IgD-negative memory B cell (primary cell): ENCODE data around the gene ATP6V0D1. TPM values are rescaled to one million over a fixed set of nuclear protein-coding genes. Genes with fewer than 3 reads are reported as not detected.

ENCODE experiments used
- H3K27ac Mint-ChIP-seq, 3 donors: one replicate each; pipeline ENCODE4 v1.8.0; 2020 to 2022; ENCODE audit warnings: mild to moderate bottlenecking in 3 of 3, mixed read lengths in 3 of 3, moderate library complexity in 1 of 3
- H3K27me3 Mint-ChIP-seq: one replicate; pipeline ENCODE4 v1.8.0; 2021; ENCODE audit warnings: mixed read lengths
- H3K36me3 Mint-ChIP-seq: one replicate; pipeline ENCODE4 v1.8.0; 2020; ENCODE audit warnings: mild to moderate bottlenecking, mixed read lengths
- H3K4me1 Mint-ChIP-seq, 3 donors: one replicate each; pipeline ENCODE4 v1.8.0; 2020 to 2022; ENCODE audit warnings: mixed read lengths in 3 of 3, mild to moderate bottlenecking in 1 of 3
- H3K4me3 Mint-ChIP-seq, 4 donors: one replicate each; pipeline ENCODE4 v1.8.0; 2020 to 2022; ENCODE audit warnings: mild to moderate bottlenecking in 4 of 4, mixed read lengths in 4 of 4, moderate library complexity in 3 of 4
- H3K9me3 Mint-ChIP-seq, 3 donors: one replicate each; pipeline ENCODE4 v1.8.0; 2020 to 2021; ENCODE audit warnings: mixed read lengths in 3 of 3, mild to moderate bottlenecking in 1 of 3
- polyA plus RNA-seq: library from polyadenylated mRNA; unstranded; fragments of 300-500 nt; fragmentation: Illumina TruSeq; gene quantifications from one replicate; pipeline ENCODE4 v1.2.3, GENCODE V29; 2021

The ATP6V0D1 gene
- polyA plus RNA-seq, 1 donor from 2014 or later, result 160 TPM

- Mint-ChIP-seq H3K27me3 (no peaks in the 10 kb centered on the region), H3K4me1 (peaks cover 0 to 6% (median 1%) of the 10 kb centered on the region in 3 donors), H3K36me3 (peaks cover 6% of the 10 kb centered on the region), H3K9me3 (no peaks in the 10 kb centered on the region), H3K27ac (no peak overlapping the region), H3K4me3 (no peak overlapping the region)
These were observed 32.4 kb downstream of the ATP6V0D1 start for GRCh38 chr16:67448580-67448979.

DNA sequence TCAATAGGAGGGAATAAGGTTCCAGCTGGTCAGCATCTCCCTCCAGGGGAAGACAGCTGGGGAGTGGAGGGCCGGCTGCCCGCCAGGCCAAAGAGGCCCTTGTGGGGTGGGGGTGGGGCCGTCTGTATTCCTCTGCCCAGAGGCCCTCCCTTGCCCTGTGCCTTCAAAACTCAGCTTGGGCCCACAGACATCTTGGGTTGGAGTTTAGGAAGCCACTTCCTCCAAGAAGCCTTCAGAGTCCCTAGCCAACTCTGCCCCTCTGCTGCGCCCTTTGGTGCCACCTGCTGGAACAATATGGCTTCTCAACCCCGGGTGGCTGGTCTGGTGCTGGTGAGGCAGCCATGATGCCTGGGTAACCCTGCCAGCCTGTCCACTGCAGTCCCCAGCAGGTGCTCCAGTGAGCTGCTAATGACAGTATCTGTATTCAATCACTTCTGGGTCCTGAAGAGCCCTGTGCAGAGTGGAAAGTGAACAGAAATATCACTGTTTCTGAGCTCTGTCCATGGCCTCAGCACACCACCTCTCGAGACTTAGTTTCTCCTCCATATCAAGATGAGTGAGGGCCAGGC lies 33.4 kb downstream of the ATP6V0D1 start:
- H3K4me3 Mint-ChIP-seq, result no peak overlapping the region
- peak overlapping the region in 1 of 3 donors; percentile 64 for H3K27ac Mint-ChIP-seq
- peaks cover 0 to 2% (median 0%) of the 10 kb centered on the region in 3 donors for H3K4me1 Mint-ChIP-seq
- H3K36me3 Mint-ChIP-seq, result peaks cover 6% of the 10 kb centered on the region
- H3K27me3 Mint-ChIP-seq, result no peaks in the 10 kb centered on the region
- no peaks in the 10 kb centered on the region for H3K9me3 Mint-ChIP-seq

- H3K9me3 Mint-ChIP-seq, result no peaks in the 10 kb centered on the region
- H3K4me3 Mint-ChIP-seq, result no peak overlapping the region
- H3K27ac Mint-ChIP-seq, result no peak overlapping the region
- no peaks in the 10 kb centered on the region for H3K27me3 Mint-ChIP-seq
- H3K36me3 Mint-ChIP-seq, result peaks cover 6% of the 10 kb centered on the region
- peaks cover 0 to 2% (median 0%) of the 10 kb centered on the region in 3 donors for H3K4me1 Mint-ChIP-seq
These were observed 33.9 kb downstream of the ATP6V0D1 start for GRCh38 chr16:67446968-67447507.

GRCh38 chr16:67445913-67446907 lies 34.7 kb downstream of the ATP6V0D1 start:
- Mint-ChIP-seq H3K36me3 (peaks cover 4% of the 10 kb centered on the region), H3K27ac (peak overlapping the region in 1 of 3 donors; percentile 39), H3K4me3 (no peak overlapping the region), H3K9me3 (no peaks in the 10 kb centered on the region), H3K4me1 (peaks cover 0 to 2% (median 0%) of the 10 kb centered on the region in 3 donors), H3K27me3 (no peaks in the 10 kb centered on the region)

- H3K4me3 Mint-ChIP-seq, result no peak overlapping the region
- peaks cover 3% of the 10 kb centered on the region for H3K36me3 Mint-ChIP-seq
- H3K27ac Mint-ChIP-seq, result peak overlapping the region in 2 of 3 donors; percentile 12 to 39
- no peaks in the 10 kb centered on the region for H3K9me3 Mint-ChIP-seq
- H3K4me1 Mint-ChIP-seq, result peaks cover 0 to 2% (median 0%) of the 10 kb centered on the region in 3 donors
- no peaks in the 10 kb centered on the region for H3K27me3 Mint-ChIP-seq
These were observed 35.5 kb downstream of the ATP6V0D1 start for GRCh38 chr16:67445441-67445912.

GRCh38 chr16:67445126-67445426 lies 35.9 kb downstream of the ATP6V0D1 start:
- peak overlapping the region in 1 of 3 donors; percentile 12 for H3K27ac Mint-ChIP-seq
- H3K4me1 Mint-ChIP-seq, result no peaks in the 10 kb centered on the region
- H3K9me3 Mint-ChIP-seq, result no peaks in the 10 kb centered on the region
- peaks cover 3% of the 10 kb centered on the region for H3K36me3 Mint-ChIP-seq
- no peak overlapping the region for H3K4me3 Mint-ChIP-seq
- H3K27me3 Mint-ChIP-seq, result no peaks in the 10 kb centered on the region

DNA sequence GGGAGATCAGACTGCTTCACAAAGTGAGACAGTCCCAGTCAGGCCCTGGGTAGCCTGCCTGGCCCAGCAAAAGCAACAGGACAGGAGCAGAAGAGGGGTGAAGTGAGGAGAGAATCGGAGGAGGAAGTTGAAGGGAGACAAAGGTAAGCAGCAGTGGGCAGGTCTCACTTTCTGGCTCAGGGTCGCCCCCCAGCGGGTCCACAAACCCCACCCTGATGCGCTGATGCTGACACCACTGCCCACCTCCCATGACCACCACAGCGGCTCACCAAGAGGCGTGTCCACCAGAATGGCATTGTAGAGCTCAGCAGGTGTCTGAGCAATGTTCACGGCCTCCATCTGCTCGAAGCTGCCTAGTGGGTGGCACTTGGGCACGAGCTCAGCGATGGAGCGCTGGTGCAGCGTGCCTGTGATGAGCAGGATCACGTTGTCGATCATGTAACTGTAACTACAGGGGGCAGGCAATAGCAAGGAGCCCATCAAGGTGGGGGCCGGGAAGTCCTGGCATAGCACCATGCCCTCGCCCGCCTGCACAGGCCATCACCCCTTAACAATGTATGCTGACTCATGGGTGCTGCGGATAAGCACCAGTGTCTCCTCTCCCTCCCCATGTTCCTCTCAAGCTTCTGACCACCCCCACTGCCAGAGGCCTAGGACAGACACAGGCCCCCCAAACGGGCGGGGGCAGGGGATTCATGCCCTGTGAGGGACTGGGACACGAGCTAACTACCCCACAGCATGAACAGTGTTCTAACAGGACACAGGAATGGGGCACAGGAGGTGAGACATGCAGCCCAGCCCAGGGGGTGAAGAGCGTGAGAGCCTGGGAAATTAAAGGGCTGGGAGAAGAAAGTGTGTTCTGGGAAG lies 36.5 kb downstream of the ATP6V0D1 start:
- Mint-ChIP-seq H3K9me3 (no peaks in the 10 kb centered on the region), H3K4me1 (no peaks in the 10 kb centered on the region), H3K27ac (no peak overlapping the region), H3K4me3 (no peak overlapping the region), H3K36me3 (peaks cover 3% of the 10 kb centered on the region), H3K27me3 (no peaks in the 10 kb centered on the region)

GRCh38 chr16:67443265-67443664 lies 37.7 kb downstream of the ATP6V0D1 start:
- no peaks in the 10 kb centered on the region for H3K27me3 Mint-ChIP-seq
- H3K4me3 Mint-ChIP-seq, result no peak overlapping the region
- no peaks in the 10 kb centered on the region for H3K9me3 Mint-ChIP-seq
- H3K27ac Mint-ChIP-seq, result peak overlapping the region in 1 of 3 donors; percentile 85
- peaks cover 1% of the 10 kb centered on the region for H3K36me3 Mint-ChIP-seq
- H3K4me1 Mint-ChIP-seq, result peaks cover 0 to 3% (median 2%) of the 10 kb centered on the region in 3 donors

GRCh38 chr16:67442581-67443255 lies 38.2 kb downstream of the ATP6V0D1 start:
- Mint-ChIP-seq H3K4me1 (peaks cover 0 to 6% (median 2%) of the 10 kb centered on the region in 3 donors), H3K9me3 (no peaks in the 10 kb centered on the region), H3K4me3 (no peak overlapping the region), H3K27ac (peak overlapping the region in 1 of 3 donors; percentile 85), H3K36me3 (peaks cover 1% of the 10 kb centered on the region), H3K27me3 (no peaks in the 10 kb centered on the region)

DNA sequence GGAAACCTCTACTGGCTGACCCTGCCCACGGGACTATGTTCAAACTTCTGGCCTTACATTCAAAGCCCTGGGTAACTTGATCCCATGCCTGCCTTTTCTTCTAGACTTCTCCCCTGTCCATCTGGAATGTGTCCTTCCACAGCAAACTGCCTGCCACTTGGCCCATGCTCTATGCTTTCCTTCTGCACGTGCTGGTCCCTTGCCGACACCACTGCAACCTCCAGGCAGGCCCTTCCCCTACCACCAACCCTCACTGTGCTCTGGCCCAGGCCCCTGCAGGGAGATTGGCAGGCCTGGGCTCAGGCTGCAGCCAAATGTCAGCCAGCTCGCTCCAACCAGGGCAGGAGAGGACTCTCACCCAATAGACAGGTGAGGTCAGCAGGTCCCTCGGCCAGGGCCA lies 39.0 kb downstream of the ATP6V0D1 start:
- no peaks in the 10 kb centered on the region for H3K9me3 Mint-ChIP-seq
- peaks cover 3% of the 10 kb centered on the region for H3K36me3 Mint-ChIP-seq
- no peaks in the 10 kb centered on the region for H3K27me3 Mint-ChIP-seq
- no peak overlapping the region for H3K4me3 Mint-ChIP-seq
- H3K4me1 Mint-ChIP-seq, result peaks cover 0 to 8% (median 4%) of the 10 kb centered on the region in 3 donors
- H3K27ac Mint-ChIP-seq, result peak overlapping the region in 1 of 3 donors; percentile 87

- peaks cover 0 to 8% (median 4%) of the 10 kb centered on the region in 3 donors for H3K4me1 Mint-ChIP-seq
- H3K9me3 Mint-ChIP-seq, result no peaks in the 10 kb centered on the region
- no peaks in the 10 kb centered on the region for H3K27me3 Mint-ChIP-seq
- no peak overlapping the region for H3K4me3 Mint-ChIP-seq
- peaks cover 3% of the 10 kb centered on the region for H3K36me3 Mint-ChIP-seq
- H3K27ac Mint-ChIP-seq, result no peak overlapping the region
These were observed 39.6 kb downstream of the ATP6V0D1 start for GRCh38 chr16:67441271-67441753.

DNA sequence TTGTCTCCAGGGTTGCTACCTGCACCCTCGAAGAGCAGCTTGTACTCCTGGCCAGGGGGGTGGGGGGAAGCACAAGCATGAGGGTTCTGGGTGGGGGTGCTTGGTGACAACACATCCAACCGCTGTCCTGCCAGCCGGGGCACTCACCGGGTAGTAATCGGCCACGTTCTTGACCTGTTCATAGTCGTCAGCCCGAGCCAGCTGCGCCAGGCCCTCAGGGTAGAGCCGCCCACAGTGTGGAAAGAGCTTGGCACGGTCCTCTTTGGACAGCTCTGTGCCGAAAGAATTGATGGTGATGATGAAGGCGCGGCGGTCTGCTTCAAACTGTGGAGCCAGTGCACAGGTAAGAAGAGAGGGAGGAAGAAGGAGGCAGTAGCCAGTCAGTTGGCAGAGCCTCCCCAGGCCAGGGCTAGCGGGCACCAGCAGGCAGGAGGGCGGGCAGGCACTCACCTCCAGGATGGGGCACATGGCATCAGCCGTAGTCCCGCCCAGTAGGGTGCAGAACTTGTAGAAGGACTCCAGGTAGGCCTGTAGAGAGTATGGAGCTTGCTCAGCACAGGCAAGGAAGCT lies 42.0 kb downstream of the ATP6V0D1 start:
- Mint-ChIP-seq H3K4me3 (no peak overlapping the region), H3K27me3 (no peaks in the 10 kb centered on the region), H3K36me3 (peaks cover 3% of the 10 kb centered on the region), H3K27ac (peak overlapping the region in 2 of 3 donors; percentile 60 to 83), H3K9me3 (no peaks in the 10 kb centered on the region), H3K4me1 (peaks cover 0 to 15% (median 9%) of the 10 kb centered on the region in 3 donors)

GRCh38 chr16:67438098-67438791 lies 42.7 kb downstream of the ATP6V0D1 start:
- peak overlapping the region; percentile 67 to 83 (median 67) for H3K27ac Mint-ChIP-seq
- H3K4me3 Mint-ChIP-seq, result no peak overlapping the region
- peaks cover 0 to 17% (median 11%) of the 10 kb centered on the region in 3 donors for H3K4me1 Mint-ChIP-seq
- peaks cover 3% of the 10 kb centered on the region for H3K36me3 Mint-ChIP-seq
- H3K27me3 Mint-ChIP-seq, result no peaks in the 10 kb centered on the region
- no peaks in the 10 kb centered on the region for H3K9me3 Mint-ChIP-seq
